HG03354 (cell line): Measurements from ENCODE around the gene RXRA.

ENCODE experiments used
- ATAC-seq: cut with Tn5 transposase; IDR thresholded peaks from one replicate; pipeline ENCODE4 v1.9.1; 2021; ENCODE audit warnings: mild to moderate bottlenecking; ENCODE audit not compliant: unreplicated experiment, poor library complexity, severe bottlenecking

RXRA gene

GRCh38 chr9:134406366-134407120 is 80.3 kb downstream of the RXRA start:
- ATAC-seq, result no peak

DNA sequence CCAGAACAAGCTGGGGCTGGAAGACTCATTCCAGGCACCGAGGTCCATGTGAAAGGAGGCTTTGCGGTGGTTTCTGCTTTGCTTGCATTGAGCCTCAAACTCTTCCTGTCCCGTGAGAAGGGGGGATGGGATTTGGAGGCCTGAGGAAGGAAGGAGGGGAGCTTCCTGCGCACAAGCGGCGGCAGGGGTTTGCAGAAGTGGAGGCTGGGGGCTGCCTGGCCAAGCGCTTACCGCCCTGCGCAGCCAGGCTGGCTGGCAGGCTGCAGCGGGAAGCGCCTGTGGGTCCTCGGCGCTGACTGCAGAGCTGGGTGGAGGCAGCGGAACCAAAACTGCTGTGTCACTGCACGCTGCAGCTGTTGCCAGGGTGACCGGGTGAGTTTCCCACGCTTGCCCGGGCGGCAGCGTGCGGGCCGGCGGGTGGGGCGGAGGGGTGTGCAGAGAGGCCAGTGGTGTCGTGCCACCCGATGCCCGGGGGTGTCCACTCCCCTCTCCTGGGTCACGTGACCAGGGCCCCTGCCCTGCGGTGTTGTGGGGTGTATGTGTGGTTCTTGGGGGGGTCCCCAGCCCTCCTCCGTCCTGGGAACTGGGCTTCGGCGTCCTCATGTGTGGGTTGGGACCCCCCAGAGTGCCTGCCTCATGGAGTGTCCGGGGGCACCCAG is 81.0 kb downstream of the RXRA start:
- ATAC-seq, result peak; percentile 84

DNA sequence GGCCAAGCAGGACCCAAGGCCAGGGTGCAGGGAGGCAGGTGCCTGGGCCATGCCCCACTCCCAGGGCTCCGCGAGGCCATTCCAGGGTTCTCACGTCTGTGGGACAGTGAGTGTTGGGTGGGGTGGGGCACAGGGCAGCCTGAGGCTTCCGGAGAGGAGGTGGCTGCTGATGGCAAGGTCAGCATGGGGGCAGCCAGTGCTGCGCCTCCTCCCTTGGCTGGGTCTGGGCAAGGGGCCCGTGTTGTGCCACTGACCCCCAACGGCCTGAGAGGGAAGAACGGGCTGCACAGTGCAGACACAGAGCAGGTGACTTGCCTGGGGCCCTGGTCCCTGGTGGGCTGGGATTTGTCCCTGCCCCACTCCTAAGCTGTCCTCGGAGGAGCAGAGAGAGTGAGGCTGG is 82.1 kb downstream of the RXRA start:
- ATAC-seq, result no peak

DNA sequence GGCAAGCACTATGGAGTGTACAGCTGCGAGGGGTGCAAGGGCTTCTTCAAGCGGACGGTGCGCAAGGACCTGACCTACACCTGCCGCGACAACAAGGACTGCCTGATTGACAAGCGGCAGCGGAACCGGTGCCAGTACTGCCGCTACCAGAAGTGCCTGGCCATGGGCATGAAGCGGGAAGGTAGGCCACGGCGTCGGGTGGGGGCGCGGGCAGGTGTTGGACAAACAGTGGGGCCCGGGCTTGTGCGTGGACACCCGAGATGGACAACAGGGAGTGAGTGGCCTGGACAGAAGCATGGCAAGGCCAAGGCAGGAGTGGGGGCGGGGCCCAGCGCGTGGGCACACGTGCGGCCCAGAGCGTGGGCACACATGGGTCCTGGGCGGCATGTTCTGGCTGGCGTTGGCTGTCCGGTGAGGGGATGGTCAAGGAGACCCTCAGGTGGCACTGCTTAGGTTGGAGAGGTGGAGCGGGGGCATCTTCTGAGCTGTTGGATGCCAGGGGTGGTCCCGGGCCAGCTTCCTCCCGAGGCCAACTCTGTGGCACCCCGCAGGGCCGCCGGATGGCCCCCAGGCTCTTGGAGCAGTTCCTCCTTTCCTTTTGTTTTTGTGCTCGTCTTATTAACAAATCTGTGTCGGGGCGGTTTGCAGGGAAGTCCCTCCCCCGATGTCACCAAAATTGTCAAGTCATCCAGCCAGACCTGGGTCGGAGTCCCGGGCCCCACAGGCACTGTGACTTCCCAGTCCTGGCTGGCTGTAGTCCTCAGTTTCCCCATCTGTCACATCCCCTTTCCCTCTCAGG is 82.9 kb downstream of the RXRA start:
- no peak for ATAC-seq

GRCh38 chr9:134410071-134410834 is 84.0 kb downstream of the RXRA start:
- no peak for ATAC-seq

- ATAC-seq, result no peak
Measured at GRCh38 chr9:134410835-134411217, 84.6 kb downstream of the RXRA start.

DNA sequence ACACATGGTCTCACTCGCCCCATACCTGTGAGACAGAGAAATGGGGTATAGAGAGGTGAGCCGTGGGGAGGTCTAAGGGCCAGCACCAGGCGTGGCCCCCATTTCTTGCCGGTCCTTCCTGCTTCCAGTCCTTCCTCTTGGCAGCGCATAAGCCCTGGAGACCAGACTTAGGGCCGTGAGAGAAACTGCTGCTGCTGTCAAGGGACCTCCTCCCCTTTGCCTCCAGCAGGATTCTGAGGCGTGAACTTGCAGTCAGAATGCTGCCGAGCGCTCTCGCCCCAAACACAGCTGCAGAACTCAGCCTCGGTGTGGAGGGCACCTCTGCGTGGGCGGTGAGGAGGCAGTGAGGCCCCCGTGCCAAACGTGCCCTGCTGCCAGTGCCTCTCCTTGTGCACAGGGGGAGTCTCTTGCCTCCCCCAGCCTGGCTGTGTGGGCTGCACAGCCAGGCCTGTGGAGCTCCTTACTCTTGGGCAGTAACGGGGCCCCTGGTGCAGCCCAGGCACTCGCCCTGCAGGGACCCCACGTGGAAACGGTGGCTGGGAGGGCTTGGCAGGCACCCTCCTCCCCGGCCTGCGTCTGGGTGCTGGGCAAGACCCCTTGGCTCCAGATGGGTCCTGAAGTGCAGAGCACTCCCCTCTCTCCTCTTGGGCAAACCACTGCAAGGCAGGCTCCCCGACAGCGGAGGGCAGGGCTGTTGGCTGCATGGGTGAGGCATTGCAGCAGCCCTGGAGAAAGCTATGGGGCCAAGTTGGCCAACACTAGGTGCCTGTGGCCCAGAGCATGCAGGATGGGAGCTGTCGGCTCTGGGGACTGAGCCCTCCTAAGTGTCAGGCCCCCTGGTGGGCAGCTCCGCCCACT is 85.4 kb downstream of the RXRA start:
- ATAC-seq, result no peak

DNA sequence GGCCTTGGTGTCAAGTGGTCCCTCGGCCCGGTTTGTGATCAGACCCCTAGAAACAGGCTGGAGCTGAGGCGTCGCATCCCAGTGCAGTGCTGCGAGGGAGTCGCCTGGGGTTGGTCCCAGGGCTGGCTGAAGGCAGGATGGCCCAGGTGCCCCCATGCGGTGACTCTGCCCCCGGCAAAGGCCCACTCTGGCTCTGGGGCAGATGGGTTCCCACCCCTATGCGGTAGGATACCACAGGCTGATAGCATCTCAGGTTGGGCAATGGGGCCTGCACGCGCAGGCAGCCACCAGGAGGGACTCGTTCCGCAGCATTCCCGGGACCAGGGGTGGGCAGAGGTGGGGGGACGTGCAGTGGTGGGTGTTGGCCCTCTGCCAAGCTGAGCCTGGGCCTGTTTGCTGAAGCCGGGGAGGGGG is 86.0 kb downstream of the RXRA start:
- ATAC-seq, result no peak

DNA sequence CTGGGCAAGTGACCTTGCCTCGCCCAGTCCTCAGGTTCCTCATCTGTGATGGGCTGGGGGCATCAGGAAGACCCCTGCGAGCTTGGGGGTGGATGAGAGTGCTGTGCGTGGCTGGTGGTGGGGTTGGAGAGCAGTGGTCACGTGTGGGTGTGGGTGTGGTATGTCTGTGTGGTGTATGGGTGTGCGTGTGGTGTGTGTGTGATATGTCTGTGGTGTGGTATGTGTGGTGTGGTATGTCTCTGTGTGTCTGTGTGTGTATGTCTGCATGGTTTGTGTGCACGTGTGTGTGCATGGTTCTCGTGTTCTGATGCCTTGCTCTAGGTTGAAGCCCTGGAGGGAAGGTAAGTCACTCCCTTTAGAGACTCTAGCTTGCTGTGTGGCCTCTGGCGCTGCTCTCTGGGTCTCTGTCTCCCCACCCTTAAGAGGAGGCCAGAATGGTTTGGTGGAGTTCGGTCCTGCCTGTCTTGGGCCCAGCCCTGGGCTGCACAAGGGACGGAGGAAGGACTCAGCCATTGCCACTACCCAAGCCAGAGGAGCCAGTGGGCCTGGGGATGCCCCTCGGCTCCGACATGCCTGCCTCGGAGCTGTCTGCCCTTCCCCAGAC is 87.0 kb downstream of the RXRA start:
- ATAC-seq, result no peak

DNA sequence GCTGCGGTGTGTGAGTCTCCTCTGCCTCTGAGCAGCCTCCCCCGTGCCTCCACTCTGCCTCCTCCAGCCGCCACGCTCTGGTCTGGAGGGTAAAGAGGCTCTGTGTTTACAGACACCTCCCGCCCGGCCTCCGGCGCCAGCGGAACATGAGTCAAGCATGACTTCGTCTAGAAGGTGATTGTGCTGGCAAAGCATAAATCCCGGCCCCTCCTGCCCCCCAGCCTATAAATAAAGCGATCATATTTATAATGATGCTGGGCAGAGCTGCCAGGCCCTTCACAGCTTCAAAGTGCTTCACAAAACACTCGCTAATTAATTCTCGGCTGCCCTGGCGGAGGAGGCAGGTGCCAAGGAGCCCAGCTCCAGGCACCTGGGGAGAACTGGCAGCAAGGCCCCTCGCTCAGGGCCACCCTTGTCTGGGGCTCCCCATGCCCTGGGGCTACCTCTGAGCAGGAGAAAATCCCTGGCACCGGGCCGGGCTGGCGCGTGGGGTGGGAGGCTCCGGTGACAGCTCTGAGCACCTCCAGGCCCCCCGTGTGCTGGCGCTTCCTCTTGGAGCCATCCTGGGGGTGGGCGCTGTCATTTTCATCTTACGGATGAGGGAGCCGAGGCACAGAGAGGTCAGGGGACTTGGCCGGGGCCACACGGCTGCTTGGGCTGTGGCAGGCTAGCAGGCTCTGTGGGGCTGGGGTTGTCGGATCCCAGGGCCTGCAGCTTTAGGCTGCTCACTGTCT is 87.8 kb downstream of the RXRA start:
- ATAC-seq, result no peak

- ATAC-seq, result no peak
Measured at GRCh38 chr9:134414900-134415425, 88.7 kb downstream of the RXRA start.

- ATAC-seq, result no peak
Measured at GRCh38 chr9:134416385-134417015, 90.2 kb downstream of the RXRA start.

- no peak for ATAC-seq
Measured at GRCh38 chr9:134418354-134418753, 92.1 kb downstream of the RXRA start.

GRCh38 chr9:134419000-134419683 is 92.9 kb downstream of the RXRA start:
- ATAC-seq, result no peak

GRCh38 chr9:134419684-134420076 is 93.4 kb downstream of the RXRA start:
- no peak for ATAC-seq

DNA sequence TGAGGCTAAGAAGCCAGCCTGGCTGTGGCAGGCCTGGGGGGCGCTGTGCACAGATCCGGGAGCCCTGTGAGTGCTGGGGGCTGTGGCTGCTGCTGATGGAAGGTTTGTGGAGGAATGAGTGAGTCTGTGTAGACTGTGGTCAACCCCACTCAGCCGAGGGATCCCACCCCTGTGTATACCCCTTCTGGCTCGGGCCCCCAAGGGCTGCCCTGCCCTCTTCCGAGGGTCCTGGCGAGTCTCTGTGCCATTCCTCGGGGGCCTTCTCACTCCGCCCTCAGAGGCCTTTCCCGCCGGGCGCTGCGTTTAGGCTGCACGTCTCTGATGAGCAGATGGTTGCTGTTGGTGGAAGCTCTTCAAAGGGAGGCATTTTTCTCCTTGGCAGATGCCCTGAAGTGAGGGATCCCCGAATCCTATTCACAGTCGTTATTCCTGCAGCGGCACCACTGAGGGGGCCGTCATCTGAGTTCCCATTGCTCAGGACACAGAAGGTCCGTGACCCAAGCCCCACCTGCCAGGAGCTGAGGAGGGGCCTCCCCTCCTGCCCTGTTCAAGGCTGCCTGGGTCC is 94.1 kb downstream of the RXRA start:
- ATAC-seq, result no peak
